GM10248 (cell line): ENCODE measurements around the gene LASP1.

Experiments
- CTCF ChIA-PET: fragments of 300-600 bp; sonication (Branson Sonifier 250); formaldehyde crosslinking; extraction: SDS; loops from one replicate; lab custom pipeline; 2021; ENCODE audit warnings: antibody characterized with exemption; lab: Yijun Ruan, JAX
- POLR2A ChIA-PET: fragments of 350-650 bp; sonication (Branson Sonifier 250); formaldehyde crosslinking; extraction: SDS; loops from one replicate; lab custom pipeline; 2020; ENCODE audit warnings: antibody characterized with exemption; lab: Yijun Ruan, JAX
- DNase-seq: peaks from one replicate; pipeline ENCODE4 v3.0.0; 2012; ENCODE audit errors: extremely low spot score
- CTCF ChIP-seq: IDR thresholded peaks from 2 replicates; pipeline ENCODE4 v1.5.1; 2012; ENCODE audit warnings: mild to moderate bottlenecking, low read depth; ENCODE audit errors: extremely low read depth, missing control alignments, control extremely low read depth

The LASP1 gene

GRCh38 chr17:38970128-38970527 is 100.3 kb downstream of the LASP1 start:
- CTCF ChIA-PET, result no interaction called here
- no peak for TF ChIP-seq CTCF
- POLR2A ChIA-PET, result no interaction called here
- DNase-seq, result no peak

- ChIA-PET POLR2A (no interaction called here), CTCF (interaction anchor here (2.0 kb wide), 1 partner anchor 12 kb away, joined by 9 read pairs; no protein-coding TSS in a partner anchor)
- no peak for TF ChIP-seq CTCF
- no peak for DNase-seq
Observed at GRCh38 chr17:38970804-38971203, 100.9 kb downstream of the LASP1 start.
